ENCODE measurements around the gene ODF4. TPM values are rescaled to one million over a fixed set of nuclear protein-coding genes. Genes with fewer than 3 reads are reported as not detected.
"Not testable (repeated sequence)": the region's sequence is repeated elsewhere in the genome, so short reads cannot be mapped to it uniquely, and the experiment has no call there.

The ODF4 gene
- polyA plus RNA-seq, 12 donors, result not detected

DNA sequence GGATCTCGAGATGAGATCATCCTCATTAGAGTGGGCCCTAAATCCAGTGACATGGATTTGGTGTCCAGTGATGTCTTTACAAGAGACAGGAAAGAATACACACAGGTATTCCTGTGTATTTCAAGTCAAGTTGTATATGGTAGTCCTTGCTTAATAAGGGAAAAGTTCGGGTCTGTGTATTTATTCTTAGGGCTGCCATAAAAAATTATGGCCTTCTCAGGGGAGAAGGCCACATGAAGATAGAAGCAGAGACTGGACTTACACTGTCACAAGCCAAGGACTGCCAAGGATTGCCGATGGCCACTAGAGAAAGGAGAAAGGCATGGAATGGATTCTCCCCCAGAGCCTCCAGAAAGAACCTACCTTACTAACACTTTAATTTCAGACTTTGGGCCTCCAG, 28.6 kb downstream of the ODF4 start:
- no peak for DNase-seq

DNA sequence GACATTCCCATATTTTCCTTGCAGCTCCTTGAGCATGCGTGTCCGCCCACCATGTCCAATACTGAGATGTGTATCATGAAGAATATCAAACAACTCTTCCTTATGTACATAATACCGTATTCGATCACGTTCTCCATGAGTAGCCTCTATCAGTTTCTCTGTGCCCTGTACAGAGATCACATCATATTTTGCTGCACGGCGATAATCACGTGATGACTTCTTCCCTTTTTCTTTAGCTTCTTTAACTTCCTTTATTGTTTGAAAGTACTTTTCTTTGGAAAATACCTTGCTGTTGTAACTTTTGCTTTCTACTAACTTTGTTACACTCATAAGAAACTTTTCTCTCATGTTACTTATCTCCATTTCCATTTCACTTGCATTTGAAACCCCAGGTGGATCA, 30.3 kb downstream of the ODF4 start:
- DNase-seq, result no peak

DNA sequence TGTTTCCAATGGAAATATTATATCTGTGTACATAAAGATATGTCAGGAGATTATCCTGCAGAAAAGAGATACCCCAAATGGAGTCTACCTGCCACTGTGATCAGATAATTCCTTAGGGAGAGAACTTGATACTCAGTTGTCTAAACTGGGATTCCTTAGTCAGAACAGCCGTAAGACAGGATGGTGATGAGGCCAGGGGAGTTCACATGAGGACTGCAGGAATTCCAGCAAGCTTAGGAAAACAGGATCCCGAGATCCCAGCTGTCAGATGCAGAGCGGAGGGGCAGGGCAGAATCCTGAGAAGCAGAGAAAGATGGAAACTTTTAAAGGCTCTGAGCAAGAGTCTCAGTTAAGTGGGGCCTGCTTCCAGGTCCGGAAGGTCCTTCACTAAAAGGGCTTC, 32.1 kb downstream of the ODF4 start:
- no peak for DNase-seq

DNA sequence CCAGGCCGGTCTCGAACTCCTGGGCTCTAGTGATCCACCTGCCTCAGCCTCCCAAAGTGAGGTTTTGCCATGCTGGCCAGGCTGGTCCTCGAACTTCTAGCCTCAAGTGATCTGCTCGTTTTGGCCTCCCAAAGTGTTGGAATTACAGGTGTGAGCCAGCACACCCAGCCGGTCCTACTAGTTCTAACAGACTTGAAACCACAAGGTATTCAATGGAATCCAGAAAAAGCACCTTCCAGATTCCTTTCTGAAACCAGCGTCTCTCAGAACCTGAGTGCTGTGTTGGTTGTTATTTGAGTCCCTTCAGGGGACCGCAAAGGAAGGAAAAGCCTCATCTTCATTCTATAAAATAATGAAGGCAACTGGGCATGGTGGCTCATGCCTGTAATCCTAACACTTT, 32.8 kb downstream of the ODF4 start:
- DNase-seq, result no peak

DNA sequence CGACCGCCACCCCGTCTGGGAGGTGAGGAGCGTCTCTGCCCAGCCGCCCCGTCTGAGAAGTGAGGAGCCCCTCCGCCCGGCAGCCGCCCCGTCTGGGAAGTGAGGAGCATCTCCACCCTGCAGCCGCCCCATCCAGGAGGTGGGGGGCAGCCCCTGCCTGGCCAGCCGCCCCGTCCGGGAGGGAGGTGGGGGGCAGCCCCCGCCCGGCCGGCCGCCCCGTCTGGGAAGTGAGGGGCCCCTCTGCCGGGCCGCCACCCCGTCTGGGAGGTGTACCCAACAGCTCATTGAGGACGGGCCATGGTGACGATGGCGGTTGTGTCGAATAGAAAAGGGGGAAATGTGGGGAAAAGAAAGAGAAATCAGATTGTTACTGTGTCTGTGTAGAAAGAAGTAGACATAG, 34.2 kb downstream of the ODF4 start:
- not testable (repeated sequence) for DNase-seq

DNA sequence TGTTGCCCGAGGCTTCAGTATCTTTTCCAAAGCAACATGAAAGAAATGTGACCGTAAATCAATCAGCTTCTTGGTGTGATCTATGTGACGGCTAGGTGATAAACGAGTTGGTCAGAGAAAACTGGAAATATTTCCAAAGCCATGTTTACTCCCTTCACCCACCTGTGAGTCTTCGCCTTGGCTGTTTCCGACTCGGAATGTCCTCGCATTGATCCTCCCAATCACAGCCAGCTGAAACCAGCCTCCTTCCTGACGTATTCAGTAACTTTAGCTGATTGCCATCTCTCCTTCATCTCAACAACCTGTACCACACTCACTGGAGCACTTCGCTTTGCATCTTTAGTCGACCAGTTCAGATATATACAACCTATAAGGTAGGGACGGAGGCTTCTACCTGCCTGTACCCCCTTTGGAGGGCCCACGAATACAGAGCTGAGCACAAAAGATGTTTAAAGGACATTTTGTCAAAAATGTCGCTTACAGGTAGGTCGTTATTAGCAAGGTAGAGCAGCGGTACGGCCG, 36.2 kb downstream of the ODF4 start:
- peak; percentile 24 for DNase-seq

DNA sequence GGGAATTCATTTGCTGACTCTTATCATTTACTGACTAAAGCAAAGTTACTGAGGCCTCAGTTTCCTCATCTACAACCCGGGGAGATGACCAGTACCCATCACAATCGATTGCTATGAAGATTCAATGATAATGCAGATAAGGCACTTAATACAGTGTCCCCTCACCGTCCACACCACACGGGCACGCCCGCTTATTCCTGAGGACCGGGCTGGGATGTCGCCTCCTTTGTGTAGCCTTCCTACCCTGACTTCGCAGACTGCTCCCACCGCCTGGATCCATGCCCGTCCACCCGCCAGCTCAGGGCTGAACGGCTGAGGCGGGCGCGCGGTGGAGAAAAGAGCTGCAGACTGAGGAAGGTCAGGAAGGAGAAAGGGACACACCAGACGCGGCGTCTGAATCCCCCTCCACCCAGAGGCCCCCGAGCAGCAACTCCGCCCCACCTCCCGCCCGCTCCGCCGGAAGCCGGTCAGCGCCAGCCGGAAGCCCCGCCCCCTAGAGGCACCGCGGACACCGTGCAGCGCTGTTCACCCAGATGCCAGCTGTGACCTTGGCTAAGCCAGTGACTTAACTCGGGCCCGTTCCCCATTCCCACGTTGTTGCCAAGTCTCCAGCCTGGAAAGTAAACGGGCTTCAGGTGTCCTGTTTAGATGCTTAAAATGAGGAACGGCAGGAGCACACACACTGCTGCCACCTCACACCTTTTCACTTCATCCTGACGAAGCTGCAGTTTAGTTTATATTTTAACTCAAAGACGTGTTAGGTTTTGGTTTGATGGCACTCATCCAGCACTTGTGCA, 36.8 kb downstream of the ODF4 start, which contains the start of gene KRABD2:
Gene KRABD2 (minus strand): TSS at position 434 of the 797 bp plus-strand sequence.
- peak; percentile 89 for DNase-seq

DNA sequence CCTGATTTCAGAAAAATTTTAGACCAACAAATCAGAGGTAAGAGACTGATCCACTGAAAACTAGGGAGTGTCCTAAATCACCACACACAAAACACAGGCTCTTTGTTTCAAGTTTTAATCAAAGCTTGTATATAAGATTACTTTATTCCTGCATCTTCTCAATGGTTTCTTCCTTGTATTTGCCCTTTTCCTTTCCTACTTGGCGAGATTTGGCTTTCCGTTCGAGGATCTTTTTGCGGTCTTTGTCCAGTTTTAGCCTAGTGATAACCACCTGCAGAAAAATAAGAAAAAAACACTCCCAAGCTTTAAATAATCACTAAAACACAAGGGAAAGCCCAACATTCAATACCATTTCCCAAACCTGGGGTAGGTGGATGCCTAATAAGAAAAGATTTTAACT, 37.8 kb downstream of the ODF4 start:
- DNase-seq, result no peak

DNA sequence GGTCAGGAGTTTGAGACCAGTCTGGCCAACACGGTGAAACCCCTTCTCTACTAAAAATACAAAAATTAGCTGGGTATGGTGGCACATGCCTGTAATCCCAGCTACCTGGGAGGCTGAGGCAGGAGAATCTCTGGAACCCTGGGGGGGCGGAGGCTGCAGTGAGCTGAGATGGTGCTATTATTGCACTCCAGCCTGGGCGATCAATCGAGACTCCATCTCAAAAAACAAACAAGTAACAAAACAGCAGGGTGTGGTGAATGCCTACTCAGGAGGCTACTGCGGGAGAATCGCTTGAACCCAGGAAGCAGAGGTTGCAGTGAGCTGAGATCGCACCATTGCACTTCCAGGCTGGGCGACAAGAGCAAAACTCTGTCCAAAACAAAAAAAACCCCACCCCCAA, 38.5 kb downstream of the ODF4 start:
- not testable (repeated sequence) for DNase-seq

DNA sequence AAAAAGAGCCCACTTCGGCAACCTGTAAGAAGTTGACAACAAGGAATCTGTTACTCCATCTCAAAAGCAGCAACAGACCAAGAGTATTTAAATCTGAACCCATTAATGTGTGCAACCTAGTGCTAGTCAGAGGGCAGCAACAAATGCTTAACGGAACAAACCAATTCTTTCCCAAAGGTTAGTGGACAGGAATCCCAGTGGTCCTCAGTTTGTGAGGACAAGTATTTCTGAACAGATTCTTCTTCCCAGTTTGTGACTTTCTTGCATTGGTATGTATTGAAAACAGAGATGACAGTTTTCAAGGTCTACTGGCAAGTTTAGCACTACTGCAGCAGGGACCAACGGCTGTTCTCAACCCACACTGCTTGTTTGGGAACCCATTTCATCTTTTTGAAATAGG, 40.4 kb downstream of the ODF4 start:
- no peak for DNase-seq

DNA sequence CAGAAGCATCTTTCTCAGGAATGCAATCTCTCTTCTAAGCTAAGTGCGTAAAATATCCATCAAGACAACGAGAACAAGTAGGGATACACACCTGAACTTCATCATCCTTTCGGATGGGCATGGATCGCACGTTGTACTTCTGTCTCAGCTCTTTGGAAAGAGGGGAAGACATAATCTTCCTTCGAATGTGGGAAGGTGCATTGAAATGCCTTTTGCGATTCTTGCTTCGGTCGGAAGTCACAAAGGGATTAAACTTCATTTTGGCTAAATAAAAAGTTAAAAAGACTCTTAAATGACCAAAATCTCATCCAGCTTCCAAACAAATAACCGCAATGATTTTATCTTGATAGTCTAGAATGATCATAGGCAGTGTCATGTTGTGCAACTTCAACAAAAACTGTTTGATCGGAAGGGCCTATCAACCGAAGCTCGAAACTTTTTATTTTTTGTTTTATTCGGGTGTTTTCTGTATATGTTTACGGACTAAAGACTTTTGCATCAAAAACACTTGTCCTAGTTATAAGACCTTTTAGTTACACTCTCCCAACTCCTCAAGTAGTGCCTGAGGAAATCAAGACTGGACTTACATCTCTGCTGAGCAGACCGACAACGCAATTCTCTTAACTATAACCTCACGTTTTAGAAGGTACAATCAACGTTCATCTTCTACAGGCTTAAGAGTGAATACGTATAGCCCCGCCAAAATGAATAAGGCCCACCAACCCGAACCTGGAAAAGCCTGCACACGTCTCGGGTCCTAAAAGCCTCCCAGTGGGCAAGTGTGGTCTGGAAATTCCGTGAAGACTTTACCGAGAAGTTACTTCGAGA, 42.6 kb downstream of the ODF4 start:
- no peak for DNase-seq

DNA sequence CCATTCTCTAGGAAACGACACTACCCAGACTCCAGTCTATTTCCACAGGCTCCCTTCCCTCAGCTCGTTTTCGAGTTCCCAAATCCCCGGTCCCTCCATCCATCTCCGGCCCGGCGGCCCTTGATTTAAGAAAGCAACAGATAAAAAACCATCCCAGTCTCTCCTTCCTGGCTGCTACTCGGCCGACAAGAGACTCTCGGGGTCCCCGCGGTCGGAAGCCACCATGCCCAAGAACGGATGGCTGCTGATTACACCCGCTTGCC, 43.2 kb downstream of the ODF4 start:
- DNase-seq, result no peak

DNA sequence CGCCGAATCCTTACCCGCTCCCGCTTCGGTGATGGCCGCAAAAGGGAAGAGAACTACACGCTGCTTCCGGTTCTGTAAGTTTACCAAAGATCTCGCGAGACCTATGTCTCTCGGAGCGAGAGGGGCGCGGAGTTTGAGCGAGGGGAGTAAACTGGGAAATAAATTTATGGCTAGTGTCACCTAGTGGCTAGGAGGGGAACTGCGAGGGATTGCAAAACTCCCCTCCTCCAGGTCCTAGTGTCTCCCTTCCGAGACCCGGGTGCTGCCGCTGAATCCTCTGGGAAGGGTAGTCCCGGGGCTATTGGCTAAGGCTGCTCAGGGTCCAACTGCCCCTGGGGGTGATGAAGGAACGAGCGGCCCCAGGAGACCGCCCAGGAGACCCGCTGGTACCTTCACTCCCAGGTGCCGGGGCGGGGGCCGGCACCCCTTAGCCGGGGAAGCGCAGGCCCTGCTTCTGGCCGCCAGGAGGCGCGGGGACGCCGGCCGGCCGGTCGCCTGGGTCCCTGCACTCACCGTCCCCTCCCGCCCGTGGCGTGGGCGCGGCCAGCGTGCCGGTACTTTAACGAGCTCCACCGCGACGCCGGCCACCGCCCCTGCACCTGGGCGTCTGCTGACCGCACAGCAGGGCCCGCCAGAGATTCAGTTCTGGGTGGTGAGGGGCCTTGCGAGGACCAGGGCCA, 43.6 kb downstream of the ODF4 start, which contains the start of gene RPL26:
Gene RPL26 (minus strand): TSS at position 51 of the 680 bp plus-strand sequence. CDS start 883 bp downstream, outside the sequence.
- peak; percentile 97 for DNase-seq

DNA sequence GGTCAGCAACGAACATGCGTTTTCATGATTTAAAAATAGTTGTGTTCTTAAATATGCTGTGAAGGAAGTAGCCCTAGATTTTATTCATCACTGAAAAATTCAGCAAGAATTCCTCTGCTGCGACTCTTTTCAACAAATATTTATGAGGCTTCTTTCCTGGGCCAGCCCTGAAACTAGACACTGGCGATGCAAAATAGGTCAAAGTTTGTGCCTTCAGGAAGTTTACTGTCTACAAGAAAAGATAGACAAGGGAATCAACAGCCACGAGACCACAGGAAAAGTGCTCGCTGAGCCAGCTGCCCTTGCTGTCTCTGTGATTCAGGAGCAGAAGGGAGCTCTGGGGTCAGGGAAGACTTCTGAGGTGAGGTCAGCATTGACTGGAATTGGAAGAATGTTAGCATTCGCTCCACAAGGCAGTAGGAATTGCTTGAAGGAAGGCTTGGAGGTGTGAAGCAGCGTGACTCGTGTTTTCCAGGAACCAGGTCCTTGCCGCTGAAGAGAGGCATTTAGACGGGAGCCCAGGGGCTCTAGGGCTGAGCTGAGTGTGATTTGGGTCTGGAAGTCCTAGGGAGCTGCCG, 45.2 kb downstream of the ODF4 start:
- no peak for DNase-seq

DNA sequence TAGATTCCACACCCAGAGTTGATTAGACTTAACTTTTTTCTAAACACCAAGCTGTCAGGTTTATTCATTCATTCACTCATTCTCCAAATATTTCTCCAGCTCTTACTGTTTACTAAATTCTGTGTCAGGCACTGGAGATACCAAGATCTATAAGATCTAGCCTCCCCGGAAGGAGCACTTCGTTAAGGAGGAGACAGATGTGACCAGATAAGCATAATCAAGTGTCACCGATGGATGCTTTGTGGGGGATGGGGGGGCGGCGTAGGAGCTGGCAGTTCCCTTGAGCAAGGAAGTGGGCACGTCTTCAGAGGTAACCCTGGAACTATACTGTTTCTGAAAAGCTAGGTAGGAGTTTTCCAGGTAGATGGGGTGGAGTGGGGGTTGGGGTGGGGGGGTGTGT, 47.2 kb downstream of the ODF4 start:
- DNase-seq, result no peak

DNA sequence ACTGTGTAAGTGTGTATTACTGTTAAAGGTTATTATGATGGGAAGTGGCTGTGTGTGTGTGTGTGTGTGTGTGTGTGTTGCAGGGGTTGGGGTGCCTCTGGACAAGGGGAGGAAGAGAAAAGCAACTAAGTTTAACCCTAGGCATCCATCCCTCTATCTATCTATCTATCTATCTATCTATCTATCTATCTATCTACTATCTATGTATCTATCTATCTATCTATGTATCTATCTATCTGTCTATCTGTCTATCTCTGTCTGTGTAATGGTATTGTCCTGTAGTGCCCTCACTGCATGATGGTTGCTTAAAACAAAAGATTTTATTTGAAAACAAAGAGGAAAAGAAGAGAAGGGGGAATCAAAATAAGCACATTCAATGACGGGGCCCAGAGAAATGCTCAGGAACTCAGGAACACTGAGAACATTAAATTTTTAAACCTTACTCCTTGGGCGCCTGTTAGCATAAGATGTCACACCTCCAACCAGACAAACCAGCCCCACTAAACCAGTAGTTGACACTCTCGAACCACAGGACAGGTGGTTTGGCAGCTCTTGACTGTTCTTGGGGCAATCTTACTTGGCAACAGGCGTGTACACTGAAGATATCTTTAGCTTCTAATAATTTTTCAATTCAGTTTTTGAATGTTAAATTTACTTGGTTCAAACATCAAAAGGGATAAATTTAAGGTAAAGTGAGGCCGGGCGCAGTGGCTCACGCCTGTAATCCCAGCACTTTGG, 48.4 kb downstream of the ODF4 start:
- no peak for DNase-seq

DNA sequence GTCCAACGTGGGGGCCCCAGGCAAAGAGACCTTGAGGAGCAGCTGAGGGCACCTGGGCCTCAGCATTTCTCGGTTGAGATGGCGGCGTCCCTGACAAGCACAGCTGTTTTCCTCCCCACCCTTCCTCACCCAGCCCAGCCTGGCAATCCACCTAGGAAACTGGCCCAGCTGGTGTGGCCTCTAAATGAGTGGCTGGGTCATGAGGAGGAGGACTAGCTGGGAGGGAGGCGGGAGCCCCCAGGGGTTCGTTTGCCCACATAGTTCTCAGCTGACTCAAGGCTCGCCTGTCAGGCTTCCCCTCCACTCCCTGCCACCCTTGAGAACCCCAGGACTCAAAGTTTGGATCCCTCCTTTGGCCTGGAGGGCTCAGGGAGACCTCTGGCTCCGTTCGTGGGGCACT, 52.1 kb downstream of the ODF4 start:
- no peak for DNase-seq

DNA sequence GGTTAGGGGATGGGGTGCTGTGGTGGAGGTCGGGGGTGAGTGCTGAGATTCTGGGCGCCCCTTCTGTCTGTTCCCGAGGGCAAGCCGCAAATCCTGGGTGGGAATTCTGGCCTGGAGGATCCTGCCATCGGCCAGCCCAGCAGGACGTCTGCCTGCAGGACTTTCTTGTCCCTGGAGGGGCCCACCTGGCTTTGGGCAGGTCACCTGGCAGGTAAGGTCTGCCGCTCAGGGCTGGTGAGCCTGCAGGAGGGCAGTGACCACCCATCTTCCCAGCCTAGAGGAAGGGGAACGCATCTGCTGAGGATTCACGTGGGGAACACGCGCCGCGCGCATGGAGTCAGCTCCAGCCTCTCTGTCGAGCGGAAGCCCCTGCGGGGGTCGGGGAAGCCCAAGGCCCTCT, 52.6 kb downstream of the ODF4 start:
- DNase-seq, result no peak

DNA sequence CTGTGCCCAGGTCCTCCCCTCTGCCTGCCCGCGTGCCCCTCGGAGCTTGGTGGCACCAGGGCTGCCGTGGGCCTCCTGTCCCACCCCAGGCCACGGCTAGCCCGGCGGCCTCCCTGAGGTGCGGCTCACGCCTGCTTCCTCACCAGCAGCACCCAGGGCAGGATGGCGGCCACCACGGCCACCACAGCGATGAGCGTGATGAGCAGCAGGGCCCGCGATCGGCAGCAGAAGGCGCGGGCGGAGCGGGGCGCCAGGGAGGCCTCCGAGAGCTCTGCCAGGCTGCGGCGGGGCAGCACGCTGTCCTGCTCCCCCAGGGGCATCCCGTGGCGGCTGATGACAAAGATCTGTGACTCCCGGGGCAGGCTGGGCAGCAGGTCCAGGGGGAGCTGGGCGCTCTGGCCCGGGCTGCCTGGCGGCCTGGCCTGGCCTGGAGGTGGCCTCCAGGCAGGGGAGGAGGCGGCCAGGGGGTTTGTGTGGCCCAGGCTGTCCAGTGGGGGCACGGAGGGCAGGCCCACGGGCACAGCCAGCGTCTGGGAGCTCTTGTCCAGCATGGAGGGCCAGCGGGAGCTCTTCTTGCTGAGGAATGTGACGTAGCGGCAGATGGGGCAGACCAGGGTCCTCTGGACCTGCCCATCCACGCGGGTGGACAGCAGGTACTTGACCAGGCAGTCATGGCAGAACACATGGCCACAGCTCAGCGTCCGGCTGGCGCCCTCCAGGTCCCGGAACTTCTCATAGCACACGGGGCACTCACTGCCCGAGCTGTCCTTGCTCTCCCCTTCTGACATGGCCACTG, 53.2 kb downstream of the ODF4 start:
- DNase-seq, result no peak

DNA sequence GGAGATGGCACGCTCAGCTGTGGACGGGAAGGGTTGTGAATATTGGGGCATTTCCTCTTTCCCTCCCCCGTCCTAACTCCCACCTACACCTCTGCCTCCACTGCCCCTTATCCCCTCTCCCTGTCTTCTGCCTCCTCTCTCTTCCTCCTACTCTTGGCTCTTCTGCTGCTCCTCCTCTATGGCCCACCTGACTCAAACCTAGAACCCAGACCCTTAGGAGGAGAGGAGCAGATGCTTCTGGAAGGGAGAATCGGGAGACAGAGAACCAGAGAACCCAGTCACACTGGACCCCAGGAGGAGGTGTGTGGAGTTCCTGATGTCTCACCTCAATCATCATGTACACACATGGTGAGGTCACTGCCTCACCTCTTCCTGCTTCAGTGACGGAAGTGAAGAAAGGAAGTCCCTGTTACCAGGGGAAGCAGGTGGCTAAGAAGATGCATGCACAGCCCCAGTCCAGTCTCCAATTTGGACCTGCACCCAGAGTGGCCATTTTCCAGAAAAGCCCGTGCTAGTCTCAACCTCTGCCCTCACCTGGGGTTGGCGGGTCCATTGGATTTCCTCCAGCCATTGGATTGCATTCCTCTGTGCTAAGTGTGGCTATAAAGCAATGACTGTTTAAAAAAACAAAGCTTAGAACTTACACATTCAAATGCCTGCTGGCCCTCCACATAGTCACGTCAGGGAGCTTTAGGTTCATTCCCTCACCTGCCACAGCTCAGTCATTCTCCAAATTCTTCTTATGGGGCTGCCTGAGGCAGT, 54.0 kb downstream of the ODF4 start:
- DNase-seq, result no peak

All from muscle of arm (tissue), 12 donors.